ENCODE results near the gene PRKCH.

The PRKCH gene

GRCh38 chr14:61416591-61416990 lies 95.2 kb downstream of the PRKCH start:
- H3K9ac ChIP-seq (ENCODE audit: low read length), result no peak overlapping the region
- no peak overlapping the region for H2BK5ac ChIP-seq (ENCODE audit: low read depth, low read length, poor library complexity, severe bottlenecking)
- DNase-seq, result no peak
- H3K4me3 ChIP-seq (ENCODE audit: insufficient read depth in 1 of 2, low read depth in 1 of 2, low read length in 2 of 2), result no peak overlapping the region
- no peak overlapping the region for H3K18ac ChIP-seq (ENCODE audit: low read depth in 1 of 2, low read length in 2 of 2)
- H4K91ac ChIP-seq (ENCODE audit: low read length), result no peak overlapping the region
- no peak overlapping the region for H3K27ac ChIP-seq (ENCODE audit: low read length, poor library complexity, severe bottlenecking)
- H2BK12ac ChIP-seq (ENCODE audit: low read length in 2 of 2), result no peak overlapping the region
- no peak overlapping the region for H2AK5ac ChIP-seq (ENCODE audit: low read length, severe bottlenecking)
- no peak overlapping the region for H3K4ac ChIP-seq (ENCODE audit: low read depth in 1 of 2, low read length in 2 of 2)
- no peaks in the 10 kb centered on the region for H3K36me3 ChIP-seq (ENCODE audit: control insufficient read depth in 1 of 2, insufficient read depth in 2 of 2, low read depth in 1 of 2, low read length in 2 of 2)
- H2BK120ac ChIP-seq (ENCODE audit: low read depth, low read length), result no peak overlapping the region
- no peak overlapping the region for H3K14ac ChIP-seq (ENCODE audit: low read length in 2 of 2)
- no peak overlapping the region for H3K4me2 ChIP-seq (ENCODE audit: low read length, poor library complexity, severe bottlenecking)
- 86% methylated on average over 1 of the region's 2 CpGs for WGBS
- H2AFZ ChIP-seq (ENCODE audit: low read depth, low read length), result no peak overlapping the region
- peaks cover 0 to 42% of the 10 kb centered on the region in 2 experiments for H3K27me3 ChIP-seq (ENCODE audit: control insufficient read depth in 1 of 2, insufficient read depth in 1 of 2, low read length in 2 of 2)
- no peak overlapping the region for H2BK15ac ChIP-seq (ENCODE audit: low read depth, poor library complexity, severe bottlenecking)
- H3K23ac ChIP-seq (ENCODE audit: low read length in 2 of 2), result no peak overlapping the region
- H3K4me1 ChIP-seq (ENCODE audit: control insufficient read depth, insufficient read depth, low read depth, low read length), result peaks cover 4% of the 10 kb centered on the region
- no peaks in the 10 kb centered on the region for H3K79me1 ChIP-seq (replicated peaks; ENCODE audit: low read length, poor library complexity, severe bottlenecking)
- H3K9me3 ChIP-seq (ENCODE audit: control insufficient read depth, low read length), result no peaks in the 10 kb centered on the region
- no peak overlapping the region for H4K8ac ChIP-seq (ENCODE audit: low read length)

DNA sequence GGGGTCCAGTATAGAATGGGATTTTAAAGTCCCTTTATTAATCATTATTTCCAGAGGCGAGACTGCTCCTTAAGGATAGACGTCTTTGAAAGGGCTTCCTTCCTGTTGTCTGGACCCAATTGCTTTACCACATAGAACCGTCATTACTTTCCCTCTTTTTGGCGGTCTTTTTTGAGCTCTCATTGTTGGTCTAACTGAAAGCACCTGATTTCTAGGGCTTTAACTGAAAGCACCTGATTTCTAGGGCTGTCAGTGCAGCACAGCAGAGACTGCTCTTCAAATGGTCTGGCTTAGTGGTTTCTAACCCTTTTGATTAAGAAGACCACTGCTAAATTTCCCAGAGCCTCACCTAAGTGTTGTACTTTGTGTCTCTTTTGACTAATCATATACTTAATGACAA lies 95.8 kb downstream of the PRKCH start:
- no peak overlapping the region for H2BK120ac ChIP-seq (ENCODE audit: low read depth, low read length)
- no peak overlapping the region for H4K91ac ChIP-seq (ENCODE audit: low read length)
- H3K18ac ChIP-seq (ENCODE audit: low read depth in 1 of 2, low read length in 2 of 2), result no peak overlapping the region

DNA sequence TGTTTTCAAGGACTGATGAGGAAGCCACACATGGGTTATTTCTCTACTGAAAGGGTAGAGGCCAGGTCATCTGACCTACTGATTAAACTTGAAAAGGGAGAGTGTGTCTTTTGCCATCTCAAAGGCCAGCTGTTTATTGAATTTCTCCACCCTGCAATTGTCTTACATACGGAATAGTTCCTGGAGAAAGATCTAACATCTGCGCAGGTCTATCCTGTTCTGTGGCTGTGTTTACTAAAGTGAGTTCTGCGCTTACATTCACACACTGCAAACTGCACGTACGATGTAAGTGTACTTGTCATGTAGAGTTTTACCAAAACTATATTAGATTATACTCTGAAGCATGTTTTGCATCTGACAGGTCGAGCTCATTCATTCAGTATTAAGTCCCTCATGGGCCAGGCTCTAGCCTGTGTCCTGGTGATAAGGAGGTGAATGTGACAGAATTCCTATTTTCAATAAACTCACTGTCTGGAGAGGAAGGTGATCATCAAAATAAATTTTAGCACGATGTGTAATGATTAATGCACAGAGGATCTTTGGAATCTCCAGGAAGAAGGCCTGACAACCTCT lies 96.6 kb downstream of the PRKCH start:
- Histone ChIP-seq H2AK5ac (ENCODE audit: low read length, severe bottlenecking) (no peak overlapping the region), H3K18ac (ENCODE audit: low read depth in 1 of 2, low read length in 2 of 2) (no peak overlapping the region), H3K23ac (ENCODE audit: low read length in 2 of 2) (no peak overlapping the region), H3K36me3 (ENCODE audit: control insufficient read depth in 1 of 2, insufficient read depth in 2 of 2, low read depth in 1 of 2, low read length in 2 of 2) (no peaks in the 10 kb centered on the region), H3K4me3 (ENCODE audit: insufficient read depth in 1 of 2, low read depth in 1 of 2, low read length in 2 of 2) (no peak overlapping the region), H2BK12ac (ENCODE audit: low read length in 2 of 2) (no peak overlapping the region), H3K4me2 (ENCODE audit: low read length, poor library complexity, severe bottlenecking) (no peak overlapping the region), H2BK15ac (ENCODE audit: low read depth, poor library complexity, severe bottlenecking) (no peak overlapping the region), H3K27ac (ENCODE audit: low read length, poor library complexity, severe bottlenecking) (no peak overlapping the region), H3K4ac (ENCODE audit: low read depth in 1 of 2, low read length in 2 of 2) (no peak overlapping the region), H3K9me3 (ENCODE audit: control insufficient read depth, low read length) (no peaks in the 10 kb centered on the region), H3K14ac (ENCODE audit: low read length in 2 of 2) (no peak overlapping the region), H3K27me3 (ENCODE audit: control insufficient read depth in 1 of 2, insufficient read depth in 1 of 2, low read length in 2 of 2) (peaks cover 0 to 28% of the 10 kb centered on the region in 2 experiments), H3K9ac (ENCODE audit: low read length) (no peak overlapping the region), H2BK5ac (ENCODE audit: low read depth, low read length, poor library complexity, severe bottlenecking) (no peak overlapping the region), H4K91ac (ENCODE audit: low read length) (no peak overlapping the region), H2AFZ (ENCODE audit: low read depth, low read length) (no peak overlapping the region), H3K4me1 (ENCODE audit: control insufficient read depth, insufficient read depth, low read depth, low read length) (peaks cover 4% of the 10 kb centered on the region), H2BK120ac (ENCODE audit: low read depth, low read length) (no peak overlapping the region), H4K8ac (ENCODE audit: low read length) (no peak overlapping the region), H3K79me1 (replicated peaks; ENCODE audit: low read length, poor library complexity, severe bottlenecking) (no peaks in the 10 kb centered on the region)
- 84% methylated on average over 6 of the region's 7 CpGs for WGBS
- no peak for DNase-seq

More for the DNA sequence above, 95.8 kb downstream of the PRKCH start:
- no peak for DNase-seq
- Histone ChIP-seq H2BK5ac (ENCODE audit: low read depth, low read length, poor library complexity, severe bottlenecking) (no peak overlapping the region), H3K9ac (ENCODE audit: low read length) (no peak overlapping the region), H2AK5ac (ENCODE audit: low read length, severe bottlenecking) (no peak overlapping the region), H3K4me3 (ENCODE audit: insufficient read depth in 1 of 2, low read depth in 1 of 2, low read length in 2 of 2) (no peak overlapping the region), H3K36me3 (ENCODE audit: control insufficient read depth in 1 of 2, insufficient read depth in 2 of 2, low read depth in 1 of 2, low read length in 2 of 2) (no peaks in the 10 kb centered on the region), H3K9me3 (ENCODE audit: control insufficient read depth, low read length) (no peaks in the 10 kb centered on the region), H2BK12ac (ENCODE audit: low read length in 2 of 2) (no peak overlapping the region), H2BK15ac (ENCODE audit: low read depth, poor library complexity, severe bottlenecking) (no peak overlapping the region), H2AFZ (ENCODE audit: low read depth, low read length) (no peak overlapping the region), H3K4me2 (ENCODE audit: low read length, poor library complexity, severe bottlenecking) (no peak overlapping the region), H3K23ac (ENCODE audit: low read length in 2 of 2) (no peak overlapping the region), H3K4ac (ENCODE audit: low read depth in 1 of 2, low read length in 2 of 2) (no peak overlapping the region), H3K27me3 (ENCODE audit: control insufficient read depth in 1 of 2, insufficient read depth in 1 of 2, low read length in 2 of 2) (peaks cover 0 to 37% of the 10 kb centered on the region in 2 experiments), H3K14ac (ENCODE audit: low read length in 2 of 2) (no peak overlapping the region), H3K27ac (ENCODE audit: low read length, poor library complexity, severe bottlenecking) (no peak overlapping the region), H3K79me1 (replicated peaks; ENCODE audit: low read length, poor library complexity, severe bottlenecking) (no peaks in the 10 kb centered on the region), H3K4me1 (ENCODE audit: control insufficient read depth, insufficient read depth, low read depth, low read length) (peaks cover 4% of the 10 kb centered on the region), H4K8ac (ENCODE audit: low read length) (no peak overlapping the region)
- 75% methylated on average over 4 of the region's 4 CpGs for WGBS

GRCh38 chr14:61418746-61419145 lies 97.4 kb downstream of the PRKCH start:
- H3K18ac ChIP-seq (ENCODE audit: low read depth in 1 of 2, low read length in 2 of 2), result no peak overlapping the region
- H3K4ac ChIP-seq (ENCODE audit: low read depth in 1 of 2, low read length in 2 of 2), result no peak overlapping the region
- no peak overlapping the region for H3K4me3 ChIP-seq (ENCODE audit: insufficient read depth in 1 of 2, low read depth in 1 of 2, low read length in 2 of 2)
- WGBS, result 69% methylated on average over 3 of the region's 4 CpGs
- no peak overlapping the region for H3K23ac ChIP-seq (ENCODE audit: low read length in 2 of 2)
- no peaks in the 10 kb centered on the region for H3K9me3 ChIP-seq (ENCODE audit: control insufficient read depth, low read length)
- H2BK15ac ChIP-seq (ENCODE audit: low read depth, poor library complexity, severe bottlenecking), result no peak overlapping the region
- H3K27me3 ChIP-seq (ENCODE audit: control insufficient read depth in 1 of 2, insufficient read depth in 1 of 2, low read length in 2 of 2), result peaks cover 0 to 25% of the 10 kb centered on the region in 2 experiments
- peaks cover 4% of the 10 kb centered on the region for H3K4me1 ChIP-seq (ENCODE audit: control insufficient read depth, insufficient read depth, low read depth, low read length)
- no peaks in the 10 kb centered on the region for H3K36me3 ChIP-seq (ENCODE audit: control insufficient read depth in 1 of 2, insufficient read depth in 2 of 2, low read depth in 1 of 2, low read length in 2 of 2)
- no peak overlapping the region for H3K27ac ChIP-seq (ENCODE audit: low read length, poor library complexity, severe bottlenecking)
- H2BK120ac ChIP-seq (ENCODE audit: low read depth, low read length), result no peak overlapping the region
- no peak overlapping the region for H3K14ac ChIP-seq (ENCODE audit: low read length in 2 of 2)
- no peak overlapping the region for H3K4me2 ChIP-seq (ENCODE audit: low read length, poor library complexity, severe bottlenecking)
- no peak overlapping the region for H2BK5ac ChIP-seq (ENCODE audit: low read depth, low read length, poor library complexity, severe bottlenecking)
- H3K79me1 ChIP-seq (replicated peaks; ENCODE audit: low read length, poor library complexity, severe bottlenecking), result no peaks in the 10 kb centered on the region
- DNase-seq, result no peak
- H2AFZ ChIP-seq (ENCODE audit: low read depth, low read length), result no peak overlapping the region
- no peak overlapping the region for H3K9ac ChIP-seq (ENCODE audit: low read length)
- H2AK5ac ChIP-seq (ENCODE audit: low read length, severe bottlenecking), result no peak overlapping the region
- no peak overlapping the region for H2BK12ac ChIP-seq (ENCODE audit: low read length in 2 of 2)
- no peak overlapping the region for H4K91ac ChIP-seq (ENCODE audit: low read length)
- H4K8ac ChIP-seq (ENCODE audit: low read length), result no peak overlapping the region

Measured in mesenchymal stem cell (in vitro differentiated cells and primary cell).